GM23338 (cell line): ENCODE measurements around the gene PLPP7. TPM values are rescaled to one million over a fixed set of nuclear protein-coding genes. Genes with fewer than 3 reads are reported as not detected.

Experiments
- ATAC-seq: fragments of 200-7000 bp; cut with Tn5 transposase; 3 replicates; pipeline ENCODE4 v1.9.1; 2020
- DNase-seq: peaks from one replicate; pipeline ENCODE4 v3.0.0-alpha.2; 2015; ENCODE audit warnings: low spot score
- H2AFZ ChIP-seq: fragments of 200-600 bp; sonication (generic); 2 replicates; pipeline ENCODE4 v1.8.0; 2016; ENCODE audit warnings: antibody characterized with exemption, mild to moderate bottlenecking, moderate library complexity
- H3F3A ChIP-seq: fragments of 200-600 bp; sonication (generic); replicated peaks from 2 replicates; pipeline ENCODE4 v1.8.0; 2017; ENCODE audit warnings: antibody characterized with exemption, mixed run types, low read depth
- H3K27ac ChIP-seq: fragments of 200-600 bp; sonication (generic); 2 replicates; pipeline ENCODE4 v1.6.1; 2016; ENCODE audit warnings: low read depth
- H3K27me3 ChIP-seq: fragments of 200-600 bp; sonication (generic); 2 replicates; pipeline ENCODE4 v1.8.0; 2016; ENCODE audit warnings: mild to moderate bottlenecking, mixed run types, moderate library complexity; ENCODE audit not compliant: insufficient read depth
- H3K36me3 ChIP-seq: fragments of 200-600 bp; sonication (generic); 2 replicates; pipeline ENCODE4 v1.8.0; 2016; ENCODE audit warnings: mild to moderate bottlenecking; ENCODE audit not compliant: insufficient read depth
- H3K4me1 ChIP-seq: fragments of 200-600 bp; sonication (generic); 2 replicates; pipeline ENCODE4 v1.8.0; 2016; ENCODE audit warnings: mild to moderate bottlenecking, moderate library complexity; ENCODE audit not compliant: insufficient read depth
- H3K4me2 ChIP-seq: fragments of 200-600 bp; sonication (generic); 2 replicates; pipeline ENCODE4 v1.7.1; 2017; ENCODE audit warnings: mixed run types
- H3K4me3 ChIP-seq: fragments of 200-600 bp; sonication (generic); 2 replicates; pipeline ENCODE4 v1.6.1; 2016; ENCODE audit warnings: mixed run types
- H3K79me2 ChIP-seq: fragments of 200-600 bp; sonication (generic); replicated peaks from 2 replicates; pipeline ENCODE4 v1.8.0; 2017; ENCODE audit warnings: mild to moderate bottlenecking; ENCODE audit not compliant: insufficient read depth
- H3K9me2 ChIP-seq: fragments of 200-600 bp; sonication (generic); 2 replicates; pipeline ENCODE4 v1.8.0; 2017; ENCODE audit not compliant: insufficient read depth
- H4K20me1 ChIP-seq: fragments of 200-600 bp; sonication (generic); replicated peaks from 2 replicates; pipeline ENCODE4 v1.8.0; 2017; ENCODE audit warnings: mild to moderate bottlenecking; ENCODE audit not compliant: insufficient read depth
- H3K27ac Mint-ChIP-seq: 2 replicates; pipeline ENCODE4 v1.8.0; 2020; ENCODE audit warnings: inconsistent platforms, mild to moderate bottlenecking, moderate library complexity, mixed read lengths
- H3K27me3 Mint-ChIP-seq: 3 replicates; pipeline ENCODE4 v1.8.0; 2022; ENCODE audit warnings: low read depth, mild to moderate bottlenecking, moderate library complexity, mixed read lengths, inconsistent platforms; ENCODE audit not compliant: insufficient read depth, poor library complexity
- H3K36me3 Mint-ChIP-seq: 3 replicates; pipeline ENCODE4 v1.8.0; 2021; ENCODE audit warnings: low read depth, mild to moderate bottlenecking, inconsistent platforms, moderate library complexity, mixed read lengths
- H3K4me1 Mint-ChIP-seq: 3 replicates; pipeline ENCODE4 v1.8.0; 2020; ENCODE audit warnings: mild to moderate bottlenecking, inconsistent platforms, mixed read lengths
- H3K4me3 Mint-ChIP-seq: 3 replicates; pipeline ENCODE4 v1.8.0; 2021; ENCODE audit warnings: moderate library complexity, mild to moderate bottlenecking, inconsistent platforms, mixed read lengths
- H3K9me3 Mint-ChIP-seq: 3 replicates; pipeline ENCODE4 v1.8.0; 2020; ENCODE audit warnings: moderate library complexity, mild to moderate bottlenecking, inconsistent platforms, mixed read lengths
- ETS1 ChIP-seq: IDR thresholded peaks from 2 replicates; pipeline ENCODE4 v1.6.1; 2016; ENCODE audit warnings: antibody characterized with exemption
- EZH2phosphoT487 ChIP-seq: fragments of 200-600 bp; sonication (generic); IDR thresholded peaks from one replicate; pipeline ENCODE4 v1.8.1; 2018; ENCODE audit warnings: antibody characterized with exemption; ENCODE audit not compliant: unreplicated experiment
- JUNB ChIP-seq: IDR thresholded peaks from one replicate; pipeline ENCODE4 v1.6.1; 2016; ENCODE audit warnings: antibody characterized with exemption; ENCODE audit not compliant: unreplicated experiment
- NANOG ChIP-seq: IDR thresholded peaks from 2 replicates; pipeline ENCODE4 v1.6.1; 2016; ENCODE audit warnings: antibody characterized with exemption, borderline replicate concordance
- ZNF114 ChIP-seq: fragments of 250-450 bp; sonication (Bioruptor Pico); IDR thresholded peaks from 2 replicates; pipeline ENCODE4 v1.5.0; 2020; ENCODE audit warnings: mild to moderate bottlenecking, moderate library complexity
- ZNF462 ChIP-seq: fragments of 250-450 bp; sonication (Bioruptor Pico); IDR thresholded peaks from 2 replicates; pipeline ENCODE4 v1.5.0; 2020; ENCODE audit warnings: mild to moderate bottlenecking, moderate library complexity
- polyA plus RNA-seq: library from polyadenylated mRNA; unstranded; fragments of >200 nt; fragmentation: Nextera tagmentation; extraction: Ambion mirVana; gene quantifications from 2 replicates; pipeline ENCODE4 v1.2.1, GENCODE V29; 2016
- total RNA-seq: library from RNA; depleted of rRNA; stranded (reverse); fragments of >200 nt; shearing (Covaris generic); gene quantifications from 2 replicates; pipeline ENCODE4 v1.2.3, GENCODE V29; 2014

PLPP7 gene
- total and polyA plus RNA-seq, 2 experiments from 2014 or later = 1.6 to 2.4 TPM

- Histone ChIP-seq H3K4me2 (no peak overlapping the region), H3K79me2 (no peaks in the 10 kb centered on the region), H3K27me3 (no peaks in the 10 kb centered on the region), H2AFZ (no peak overlapping the region), H4K20me1 (no peaks in the 10 kb centered on the region), H3K36me3 (no peaks in the 10 kb centered on the region), H3F3A (no peaks in the 10 kb centered on the region), H3K27ac (no peak overlapping the region), H3K4me1 (no peaks in the 10 kb centered on the region), H3K9me2 (no peaks in the 10 kb centered on the region), H3K4me3 (no peak overlapping the region)
- Mint-ChIP-seq H3K27me3 (peaks cover 13% of the 10 kb centered on the region), H3K9me3 (no peaks in the 10 kb centered on the region), H3K27ac (no peak overlapping the region), H3K36me3 (no peaks in the 10 kb centered on the region), H3K4me3 (no peak overlapping the region), H3K4me1 (0 out of 3 replicates have a peak, but pooled peaks cover 2% of the 10 kb centered on the region)
- DNase-seq (no peak), ATAC-seq (no peak)
- TF ChIP-seq ZNF462 (no peak), NANOG (no peak), JUNB (no peak)
These were observed 8.8 kb downstream of the PLPP7 start for GRCh38 chr9:131298341-131298740.

- H3K9me3 Mint-ChIP-seq = no peaks in the 10 kb centered on the region
- peaks cover 10% of the 10 kb centered on the region for H3K27me3 Mint-ChIP-seq
- Histone ChIP-seq H2AFZ (no peak overlapping the region), H3K79me2 (no peaks in the 10 kb centered on the region), H3F3A (no peaks in the 10 kb centered on the region), H3K36me3 (no peaks in the 10 kb centered on the region), H3K4me3 (no peak overlapping the region), H3K9me2 (no peaks in the 10 kb centered on the region), H3K4me2 (no peak overlapping the region), H4K20me1 (no peaks in the 10 kb centered on the region), H3K27me3 (no peaks in the 10 kb centered on the region), H3K27ac (no peak overlapping the region), H3K4me1 (no peaks in the 10 kb centered on the region)
- no peak for ATAC-seq
- H3K4me1 Mint-ChIP-seq = no peaks in the 10 kb centered on the region
- no peak for DNase-seq
- H3K36me3 Mint-ChIP-seq = no peaks in the 10 kb centered on the region
- H3K27ac Mint-ChIP-seq = no peak overlapping the region
- H3K4me3 Mint-ChIP-seq = no peak overlapping the region
- TF ChIP-seq ETS1 (no peak), EZH2phosphoT487 (no peak), JUNB (no peak), ZNF114 (CRISPR knock-in tag) (no peak), NANOG (no peak)
These were observed 9.3 kb downstream of the PLPP7 start for GRCh38 chr9:131298816-131299215.
